HG03565 (cell line): ENCODE results near the gene HUNK.

Source experiments
- ATAC-seq: cut with Tn5 transposase; IDR thresholded peaks from one replicate; pipeline ENCODE4 v1.9.1; 2021; ENCODE audit warnings: mild to moderate bottlenecking, moderate library complexity; ENCODE audit not compliant: unreplicated experiment

Gene HUNK

GRCh38 chr21:32044205-32045180 is 171.7 kb downstream of the HUNK start:
- no peak for ATAC-seq

- no peak for ATAC-seq
Observed at GRCh38 chr21:32046191-32046590, 173.4 kb downstream of the HUNK start.

GRCh38 chr21:32048353-32048752 is 175.5 kb downstream of the HUNK start:
- no peak for ATAC-seq
